Heart left ventricle (tissue), 13 donors: ENCODE measurements around the gene BCKDHB.

ENCODE experiments used
- POLR2A ChIP-seq, 2 donors: fragments of 450-650 bp; IDR thresholded peaks; one replicate each; pipeline ENCODE4 v1.6.1; 2017; ENCODE audit warnings: antibody characterized with exemption in 2 of 2, mild to moderate bottlenecking in 2 of 2, moderate library complexity in 2 of 2
- TF ChIP-seq, protein P1 (sequence below), 12 donors: fragments of 200-600 bp; sonication (generic) in 4 of 12; IDR thresholded peaks; one replicate each; pipeline versions ENCODE4 v1.5.0 to v1.8.0; 2018 to 2022; ENCODE audit warnings: antibody characterized with exemption in 12 of 12, mild to moderate bottlenecking in 5 of 12
- donor health status: ischemic (EF 13 %, LVEDD 7.1; RV severe dilation, severe dysfunction).
- donor health status: DM: no; HTN: yes; CAD: no.
- donor health status: DM: no; HTN: no; CAD: no.
- donor health status: ischemic (EF 25% LVEDD 6.9; RV normal size, moderate dysfunction).
- donor health status: ischemic (EF 25% LVEDD 5.7; RV mildly dilated, moderate dysfunction).
- donor health status: ischemic (EF 35%, LVEDD 5.7; RV mildly dilated, moderate dysfunction).
- donor health status: nonischemic (EF 11% LVEDD 7.7; RV severe dilation, severe dysfunction).
- donor health status: DM: yes; HTN: yes; CAD: no.
- donor health status: PGD.
- donor health status: ischemic (EF 29% LVEDD 5.4; RV normal size, mild dysfunction).
- donor health status: nonischemic (EF 23%, LVEDD 6.1; RV moderate dilation, normal function).

DNA sequence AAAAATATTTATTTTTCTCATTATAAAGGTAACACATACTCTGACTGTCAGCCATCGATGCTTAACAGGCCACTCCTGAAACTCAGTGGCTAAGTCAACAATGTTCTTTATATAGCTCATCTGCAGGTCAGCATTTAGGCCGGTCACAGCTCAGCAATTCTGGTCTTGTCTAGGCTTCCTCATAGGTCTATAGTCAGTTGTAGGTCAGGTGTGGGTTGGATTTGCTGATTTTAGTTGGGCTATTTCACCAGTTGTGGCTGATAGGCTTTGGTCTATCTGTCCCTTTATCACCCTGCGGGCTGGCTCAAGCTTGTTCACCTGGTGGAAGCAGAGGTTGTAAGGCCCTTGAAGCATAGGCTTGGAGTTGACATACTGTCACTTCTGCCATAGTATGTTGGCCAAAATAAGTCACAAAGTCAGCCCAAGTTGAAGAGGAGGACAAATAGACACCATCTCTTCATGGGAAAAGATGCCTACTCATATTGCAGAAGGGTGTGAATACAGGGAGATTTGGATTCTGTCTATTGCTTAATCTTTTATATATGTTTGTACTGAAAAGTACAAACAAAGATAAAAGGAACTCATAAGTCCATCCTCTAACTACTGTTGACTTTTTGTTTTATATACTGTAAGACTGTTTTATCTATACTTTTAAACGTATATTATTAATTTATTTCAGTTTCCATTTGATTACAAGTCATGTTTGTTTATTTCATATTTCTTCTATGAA is 75.0 kb downstream of the BCKDHB start:
- TF ChIP-seq, protein P1, sequence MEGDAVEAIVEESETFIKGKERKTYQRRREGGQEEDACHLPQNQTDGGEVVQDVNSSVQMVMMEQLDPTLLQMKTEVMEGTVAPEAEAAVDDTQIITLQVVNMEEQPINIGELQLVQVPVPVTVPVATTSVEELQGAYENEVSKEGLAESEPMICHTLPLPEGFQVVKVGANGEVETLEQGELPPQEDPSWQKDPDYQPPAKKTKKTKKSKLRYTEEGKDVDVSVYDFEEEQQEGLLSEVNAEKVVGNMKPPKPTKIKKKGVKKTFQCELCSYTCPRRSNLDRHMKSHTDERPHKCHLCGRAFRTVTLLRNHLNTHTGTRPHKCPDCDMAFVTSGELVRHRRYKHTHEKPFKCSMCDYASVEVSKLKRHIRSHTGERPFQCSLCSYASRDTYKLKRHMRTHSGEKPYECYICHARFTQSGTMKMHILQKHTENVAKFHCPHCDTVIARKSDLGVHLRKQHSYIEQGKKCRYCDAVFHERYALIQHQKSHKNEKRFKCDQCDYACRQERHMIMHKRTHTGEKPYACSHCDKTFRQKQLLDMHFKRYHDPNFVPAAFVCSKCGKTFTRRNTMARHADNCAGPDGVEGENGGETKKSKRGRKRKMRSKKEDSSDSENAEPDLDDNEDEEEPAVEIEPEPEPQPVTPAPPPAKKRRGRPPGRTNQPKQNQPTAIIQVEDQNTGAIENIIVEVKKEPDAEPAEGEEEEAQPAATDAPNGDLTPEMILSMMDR (IDR thresholded peaks at IDR 0.05) = no peak
- TF ChIP-seq POLR2A (IDR thresholded peaks at IDR 0.05) = no peak
